Spinal cord (tissue), 10 donors: ENCODE data around the gene DCBLD1. TPM values are rescaled to one million over a fixed set of nuclear protein-coding genes. Genes with fewer than 3 reads are reported as not detected.

ENCODE experiments used
- DNase-seq, 6 donors: peaks; one replicate each; pipeline versions ENCODE4 v3.0.0 to v3.0.0-alpha.2; 2013 to 2015; ENCODE audit warnings: low spot score in 6 of 6, low read depth in 4 of 6
- H3K27ac ChIP-seq: one replicate; pipeline ENCODE4 v1.5.1; 2013; ENCODE audit warnings: low read depth, low read length, control low read depth
- H3K27me3 ChIP-seq: one replicate; pipeline ENCODE4 v1.6.1; 2013; ENCODE audit warnings: low read length; ENCODE audit not compliant: control insufficient read depth, insufficient read depth
- H3K36me3 ChIP-seq: one replicate; pipeline ENCODE4 v1.6.1; 2013; ENCODE audit warnings: low read length; ENCODE audit not compliant: control insufficient read depth, insufficient read depth
- H3K4me1 ChIP-seq: one replicate; pipeline ENCODE4 v1.6.1; 2013; ENCODE audit warnings: low read length; ENCODE audit not compliant: control insufficient read depth, insufficient read depth
- H3K4me3 ChIP-seq: one replicate; pipeline ENCODE4 v1.5.1; 2013; ENCODE audit warnings: low read depth, low read length, control low read depth
- H3K9me3 ChIP-seq: one replicate; pipeline ENCODE4 v1.6.1; 2013; ENCODE audit warnings: low read length; ENCODE audit not compliant: control insufficient read depth, insufficient read depth
- WGBS: methylation state at CpG from one replicate; pipeline ENCODE4 v1.1.5; 2013; ENCODE audit warnings: missing lambda C conversion rate; ENCODE audit not compliant: insufficient coverage; 5-methylcytosine and 5-hydroxymethylcytosine counted together
- polyA plus RNA-seq, 2 donors: library from polyadenylated mRNA; unstranded; fragments of 120-200 nt; gene quantifications; one replicate each; pipeline ENCODE4 v1.2.1, GENCODE V29; 2013; ENCODE audit not compliant: insufficient read length in 2 of 2
- small RNA-seq: library from RNA; depleted of rRNA; stranded (forward); fragments of <200 nt; gene quantifications from one replicate; pipeline ENCODE3, GENCODE V24; 2014; ENCODE audit warnings: low replicate concordance
- total RNA-seq, 2 donors: library from RNA; depleted of rRNA in 1 of 2; stranded (reverse); fragments of 120-200 nt in 1 of 2; fragments of >200 nt in 1 of 2; gene quantifications; one replicate each; pipeline versions ENCODE4 v1.2.3 to v1.2.4, GENCODE V29; 2013 to 2014
- donor health status: healthy.

Gene DCBLD1
- total and polyA plus RNA-seq, 4 donors, result 7.5 to 9.4 (median 9.0) TPM

- Histone ChIP-seq H3K36me3 (peaks cover 11% of the 10 kb centered on the region), H3K4me3 (no peak overlapping the region), H3K27ac (no peak overlapping the region), H3K4me1 (no peaks in the 10 kb centered on the region), H3K27me3 (no peaks in the 10 kb centered on the region), H3K9me3 (peaks cover 2% of the 10 kb centered on the region)
- 100% methylated on average over 2 of the region's 3 CpGs for WGBS
- DNase-seq, result no peak
These were observed 110.7 kb downstream of the DCBLD1 start for GRCh38 chr6:117592983-117593759.

- 100% methylated on average over 1 of the region's 2 CpGs for WGBS
- H3K27me3 ChIP-seq, result no peaks in the 10 kb centered on the region
- no peak for DNase-seq
These were observed 112.8 kb downstream of the DCBLD1 start for GRCh38 chr6:117595099-117595923.

GRCh38 chr6:117597755-117598154 is 115.3 kb downstream of the DCBLD1 start:
- Histone ChIP-seq H3K27me3 (no peaks in the 10 kb centered on the region), H3K27ac (no peak overlapping the region), H3K4me3 (no peak overlapping the region), H3K4me1 (peaks cover 2% of the 10 kb centered on the region), H3K9me3 (peaks cover 2% of the 10 kb centered on the region), H3K36me3 (peaks cover 4% of the 10 kb centered on the region)
- no CpG with 5 or more reads among the region's 2 CpGs for WGBS
- DNase-seq, result no peak

More at GRCh38 chr6:117595099-117595923, 112.8 kb downstream of the DCBLD1 start:
- Histone ChIP-seq H3K4me3 (no peak overlapping the region), H3K9me3 (peaks cover 2% of the 10 kb centered on the region), H3K4me1 (peaks cover under 1% of the 10 kb centered on the region), H3K27ac (no peak overlapping the region), H3K36me3 (peaks cover 6% of the 10 kb centered on the region)

Small RNA genes within 50 kb of the gene (small RNA-seq; reads per million reads assigned to genes)
- gene RNU6-253P, result not detected

Other genes with a start within 250 kb of the DCBLD1 start
- under 1 TPM; 0.11 to 0.30 TPM for gene VGLL2, start 217.1 kb upstream of the DCBLD1 start, total RNA-seq
- under 1 TPM; 0.46 to 0.71 TPM for gene VGLL2, start 217.1 kb upstream of the DCBLD1 start, polyA plus RNA-seq
- not detected for gene ROS1, start 56.7 kb upstream of the DCBLD1 start, total RNA-seq
- under 1 TPM in 1 of 2 donors, not detected in 1; 0.03 TPM for gene ROS1, start 56.7 kb upstream of the DCBLD1 start, polyA plus RNA-seq
- 10 to 100 TPM; 32.1 to 56.6 TPM for gene GOPC, start 119.8 kb downstream of the DCBLD1 start, total RNA-seq
- 10 to 100 TPM; 42.2 to 53.2 TPM for gene GOPC, start 119.8 kb downstream of the DCBLD1 start, polyA plus RNA-seq
- 10 to 100 TPM; 13.8 to 35.6 TPM for gene NUS1, start 192.8 kb downstream of the DCBLD1 start, total RNA-seq
- 10 to 100 TPM; 33.5 to 43.8 TPM for gene NUS1, start 192.8 kb downstream of the DCBLD1 start, polyA plus RNA-seq